HS-27A (cell line): ENCODE results near the gene SYNE2.

ENCODE experiments used
- DNase-seq: peaks from one replicate; pipeline ENCODE4 v3.0.0-alpha.2; 2012; ENCODE audit warnings: low read depth, missing footprints

The SYNE2 gene

DNA sequence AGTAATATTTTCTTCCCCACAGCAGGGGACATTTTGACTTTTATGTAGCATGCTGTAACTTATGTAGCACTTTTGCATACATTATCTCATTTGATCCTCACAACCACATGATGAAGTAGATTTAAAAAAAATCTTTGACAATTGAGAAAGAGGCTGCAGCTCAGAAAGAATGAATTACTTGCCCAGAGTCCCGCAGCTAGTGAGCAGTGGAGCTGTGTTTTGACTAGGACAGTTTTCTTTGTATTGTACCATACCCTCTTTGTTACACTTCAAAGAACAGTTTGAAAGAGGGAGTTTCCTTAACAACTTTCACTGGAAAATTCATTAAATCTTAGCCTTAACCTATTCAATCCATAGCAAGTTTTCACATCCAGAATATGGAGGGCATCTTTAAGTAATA, 58.6 kb downstream of the SYNE2 start:
- no peak for DNase-seq

DNA sequence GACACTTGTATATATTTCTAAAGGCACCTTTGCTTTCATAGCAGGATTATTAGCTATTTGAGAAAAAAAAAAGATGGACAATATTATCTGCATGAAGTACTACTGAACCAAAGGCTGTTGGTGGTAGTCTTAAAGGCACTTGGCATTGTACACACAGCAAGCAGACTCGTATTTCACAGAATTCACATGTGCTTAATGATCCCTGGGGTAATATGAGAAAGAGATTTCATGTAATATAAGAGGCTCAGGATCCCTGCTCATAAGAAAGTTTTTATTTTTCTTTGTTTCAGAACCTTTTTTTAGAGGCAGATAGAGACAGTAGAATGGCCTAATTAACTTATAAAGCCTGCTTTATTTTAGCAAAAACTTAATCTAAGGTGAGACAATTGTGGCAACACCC, 59.5 kb downstream of the SYNE2 start:
- no peak for DNase-seq

DNA sequence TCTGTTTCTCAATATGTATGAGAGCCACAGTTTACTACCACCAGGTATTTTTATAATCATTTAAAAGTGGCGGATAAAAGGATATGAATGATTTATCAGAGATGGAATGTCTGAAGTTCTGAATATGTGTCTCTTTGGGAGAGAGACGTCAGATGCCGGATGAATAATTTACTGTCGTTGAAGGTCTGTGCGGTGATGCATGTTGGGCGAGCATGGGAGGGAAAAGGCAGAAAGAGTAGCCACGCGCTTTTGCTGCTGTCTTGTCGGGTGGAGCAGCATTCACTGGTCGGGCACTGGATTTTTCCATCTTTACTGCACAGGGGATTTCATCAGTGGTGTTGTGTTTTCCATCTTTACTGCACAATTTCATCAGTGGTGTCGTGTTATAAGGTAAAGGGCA, 65.6 kb downstream of the SYNE2 start:
- DNase-seq, result no peak

DNA sequence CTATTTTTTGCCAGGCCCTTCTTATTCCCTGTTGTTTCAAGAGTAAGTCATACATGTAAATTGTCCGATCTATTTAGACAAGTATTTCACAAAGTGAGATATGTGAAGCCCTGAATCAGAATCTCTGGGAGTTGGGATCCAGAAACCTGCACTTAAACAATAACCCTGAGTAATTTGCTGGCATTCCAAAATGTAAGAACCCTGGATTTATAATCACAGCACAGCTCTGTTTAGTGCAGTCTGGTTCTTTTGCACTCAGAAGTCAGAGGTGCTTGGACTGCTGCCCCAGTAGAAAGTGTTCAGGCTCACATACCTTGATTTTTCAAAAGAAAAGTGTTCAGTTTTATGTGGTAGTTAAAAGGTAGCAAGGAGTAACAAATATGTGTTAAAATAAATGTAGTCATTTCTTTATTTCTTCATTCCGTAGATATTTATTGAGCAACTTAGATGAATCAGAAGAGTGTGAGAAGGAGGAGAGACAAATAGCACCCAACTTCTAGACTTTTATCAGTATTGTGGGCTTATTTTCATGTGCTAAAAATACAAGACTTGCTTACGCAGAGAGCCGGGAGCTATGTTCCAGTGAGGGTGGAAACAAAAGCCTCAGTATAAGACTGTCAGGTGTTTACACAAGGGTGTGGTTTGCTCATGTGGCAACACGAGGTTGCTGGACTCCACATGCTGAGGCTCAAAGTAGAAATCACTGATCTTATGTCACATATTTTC, 70.1 kb downstream of the SYNE2 start:
- no peak for DNase-seq

DNA sequence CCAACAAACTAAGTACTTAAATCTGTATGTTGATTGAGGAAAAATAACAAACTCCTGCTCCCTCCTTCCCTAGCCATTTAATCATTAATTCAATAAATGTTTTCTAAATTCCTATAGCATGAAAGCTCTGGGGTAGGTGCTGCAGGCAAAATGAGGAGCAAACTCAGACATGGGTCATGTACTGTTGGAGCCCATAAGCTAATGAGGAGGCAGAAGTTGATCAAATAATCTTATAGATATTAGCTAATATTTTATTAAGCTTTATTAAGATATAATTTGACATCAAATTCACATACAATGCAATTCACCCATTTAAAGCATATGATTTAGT, 70.6 kb downstream of the SYNE2 start:
- no peak for DNase-seq

DNA sequence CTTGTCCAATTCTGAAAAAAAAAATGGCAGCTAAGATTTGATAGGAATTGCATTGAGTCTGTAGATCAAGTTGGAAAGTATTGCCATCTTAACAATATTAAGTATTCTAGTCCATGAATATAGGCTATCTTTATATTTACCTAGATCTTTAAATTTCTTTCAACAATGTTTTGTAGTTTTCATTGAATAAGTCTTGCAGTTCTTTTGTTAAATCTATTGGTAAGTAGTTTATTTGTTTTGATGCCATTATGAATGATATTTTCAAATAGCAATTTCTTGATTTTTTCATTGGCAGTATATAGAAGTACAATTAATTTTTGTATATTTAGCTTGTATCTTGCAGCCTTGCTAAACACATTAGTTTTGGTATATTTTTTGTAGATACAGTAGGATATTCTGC, 71.6 kb downstream of the SYNE2 start:
- no peak for DNase-seq

DNA sequence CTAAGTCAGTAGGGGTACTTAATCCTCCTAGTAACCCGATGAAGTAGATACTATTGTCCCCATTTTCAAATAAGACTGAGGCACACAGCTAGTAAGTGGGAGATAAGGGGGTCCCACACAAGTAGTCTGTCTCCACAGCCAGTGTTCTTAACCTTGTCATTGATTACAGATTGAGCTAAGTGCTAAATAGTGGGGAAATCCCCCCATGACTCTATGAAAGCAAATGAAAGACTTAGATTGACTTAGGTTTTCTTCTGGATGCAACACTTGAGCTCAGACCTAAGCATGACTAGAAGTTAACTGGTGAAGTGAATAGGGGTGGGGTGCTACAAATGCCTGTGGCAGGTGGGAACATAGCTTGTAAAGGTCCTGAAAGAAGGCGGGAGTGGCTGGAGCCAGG, 73.8 kb downstream of the SYNE2 start:
- no peak for DNase-seq

DNA sequence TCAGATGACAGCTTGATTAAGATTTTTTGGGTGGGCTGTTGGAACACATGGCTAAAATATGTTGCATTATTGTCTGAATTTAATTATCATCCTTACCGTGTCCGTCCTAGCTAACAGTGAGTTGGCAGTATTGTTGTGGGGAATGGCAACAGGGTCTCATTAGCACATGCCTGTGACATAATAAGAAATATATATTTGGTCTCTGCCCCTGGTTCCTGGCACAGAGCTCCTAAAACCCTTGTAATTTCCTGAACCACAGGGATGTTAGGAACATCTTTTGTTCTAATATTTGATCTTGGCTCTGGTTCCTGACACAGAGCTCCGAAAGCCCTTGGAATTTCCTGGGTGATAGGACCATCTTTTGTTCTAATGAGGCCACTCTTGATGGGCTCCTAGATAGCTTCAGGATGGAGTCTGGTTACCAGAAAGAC, 76.0 kb downstream of the SYNE2 start:
- DNase-seq, result no peak

DNA sequence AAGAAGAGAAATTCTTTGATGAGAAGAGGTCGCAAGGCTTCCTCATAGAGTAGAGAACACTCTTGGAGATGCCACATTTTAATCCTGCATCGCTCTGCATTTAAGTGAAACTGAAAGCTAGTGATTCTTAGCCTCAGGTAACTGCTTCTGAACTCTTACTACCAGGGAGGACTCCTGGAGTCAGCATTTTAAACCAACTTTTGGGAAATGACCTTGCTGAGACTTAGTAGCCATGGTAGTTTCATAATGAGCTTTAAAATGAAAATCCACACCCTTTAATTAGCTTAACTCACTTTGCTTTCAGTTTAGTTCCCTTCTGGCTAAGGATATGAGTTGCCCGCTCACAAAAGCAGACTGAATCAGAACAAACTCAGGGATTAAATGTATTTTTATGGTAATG, 80.3 kb downstream of the SYNE2 start:
- no peak for DNase-seq

DNA sequence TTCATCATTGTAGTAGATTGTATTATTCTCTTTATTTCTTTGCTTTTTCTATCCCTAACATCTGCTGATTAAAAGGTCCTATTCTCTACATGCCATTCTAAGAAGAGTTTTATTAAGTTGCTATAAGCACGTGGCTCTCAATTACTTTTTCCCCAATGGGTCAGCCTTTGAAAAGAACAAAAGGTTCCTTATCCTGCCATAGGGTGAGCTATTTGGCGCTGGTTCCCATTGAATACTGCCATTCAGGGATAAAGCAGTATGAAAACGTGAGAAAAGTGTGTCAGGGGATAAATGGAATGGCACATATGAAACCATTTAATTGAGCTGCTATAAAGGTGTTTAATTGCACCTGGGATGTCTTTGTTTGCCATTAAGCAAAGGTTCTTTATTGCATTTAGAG, 80.9 kb downstream of the SYNE2 start:
- DNase-seq, result no peak

DNA sequence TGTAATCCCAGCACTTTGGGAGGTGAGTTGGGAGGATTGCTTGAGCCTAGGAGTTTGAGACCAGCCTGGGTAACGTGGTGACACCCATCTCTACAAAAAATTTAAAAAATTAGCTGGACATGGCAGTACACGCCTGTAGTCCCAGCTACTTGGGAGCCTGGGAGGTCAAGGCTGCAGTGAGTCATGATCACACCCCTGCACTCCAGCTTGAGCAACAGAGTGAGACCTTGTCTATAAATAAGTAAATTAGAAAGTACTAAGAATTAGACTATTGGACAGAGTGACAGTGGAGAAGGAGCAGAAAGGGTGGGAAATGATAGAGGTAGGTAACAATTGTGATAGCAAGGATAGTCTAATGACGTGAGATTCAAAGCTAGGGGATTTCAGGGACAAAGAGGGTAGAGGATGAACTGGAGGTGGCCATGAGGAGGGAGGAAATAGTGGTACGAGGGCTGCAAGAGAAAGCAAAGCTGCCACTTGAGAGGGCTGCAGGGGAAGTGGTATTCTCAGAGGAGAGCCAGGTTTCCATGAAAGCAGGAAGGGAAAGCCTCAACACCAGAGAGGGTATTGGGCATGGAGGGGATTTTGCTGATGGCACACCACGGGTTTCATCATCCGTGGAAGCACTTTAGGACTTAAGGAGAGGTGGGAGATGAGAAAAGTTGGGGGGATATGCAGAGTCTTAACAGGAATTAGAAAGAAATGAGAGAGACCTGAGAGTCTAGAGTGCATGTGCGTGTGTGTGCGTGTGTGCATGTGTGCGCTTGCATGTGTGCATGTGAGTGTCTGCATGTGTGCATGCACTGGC, 85.6 kb downstream of the SYNE2 start:
- DNase-seq, result no peak

DNA sequence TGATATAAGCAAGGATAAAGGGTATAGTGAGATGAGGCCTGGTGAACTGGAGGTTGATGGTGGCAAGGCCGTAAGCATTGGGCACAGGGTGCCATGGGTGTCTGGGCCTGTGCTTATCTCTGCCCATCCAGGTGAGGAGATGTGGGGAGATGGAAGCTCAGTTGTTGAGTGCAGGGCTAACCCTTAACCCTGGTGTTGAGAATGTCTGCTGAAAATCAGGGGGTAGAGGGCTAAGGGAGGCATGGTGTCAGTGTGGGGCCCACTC, 86.1 kb downstream of the SYNE2 start:
- DNase-seq, result no peak

DNA sequence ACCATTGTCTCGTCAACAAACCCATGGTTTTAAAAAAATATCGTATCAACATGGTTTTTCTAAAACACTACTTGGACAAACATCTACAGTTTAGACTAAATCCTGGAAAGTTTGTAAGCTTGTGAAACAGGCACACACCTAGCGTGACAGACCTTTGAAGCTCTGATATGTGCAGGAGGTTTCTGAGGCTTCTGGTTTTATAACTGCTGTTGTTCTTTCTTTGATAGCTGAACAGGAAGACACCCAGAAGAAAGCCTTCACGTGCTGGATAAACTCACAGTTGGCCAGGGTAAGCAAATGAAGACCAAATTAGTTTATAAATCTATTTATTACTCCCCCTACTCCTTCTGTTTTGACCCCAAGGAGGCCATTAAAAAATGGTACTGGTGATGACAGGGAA, 87.6 kb downstream of the SYNE2 start:
- no peak for DNase-seq

DNA sequence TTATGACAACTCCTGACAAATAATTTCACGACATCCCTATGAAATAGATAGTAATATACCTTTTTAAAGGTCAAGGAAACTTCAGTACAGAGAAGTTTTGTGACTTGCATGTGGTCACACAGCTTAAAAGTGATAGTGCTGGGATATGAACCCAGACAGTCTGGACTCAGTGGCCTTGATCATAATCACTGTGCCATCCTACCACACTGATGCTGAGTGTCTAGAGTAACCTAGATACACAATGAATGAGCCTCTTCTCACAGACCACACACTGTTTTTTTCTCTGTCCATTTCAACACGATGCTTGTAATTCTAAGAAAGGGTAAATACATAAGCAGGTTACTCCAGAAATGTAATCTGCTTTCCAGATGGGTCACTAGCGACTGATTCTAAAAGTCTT, 88.2 kb downstream of the SYNE2 start:
- DNase-seq, result no peak

DNA sequence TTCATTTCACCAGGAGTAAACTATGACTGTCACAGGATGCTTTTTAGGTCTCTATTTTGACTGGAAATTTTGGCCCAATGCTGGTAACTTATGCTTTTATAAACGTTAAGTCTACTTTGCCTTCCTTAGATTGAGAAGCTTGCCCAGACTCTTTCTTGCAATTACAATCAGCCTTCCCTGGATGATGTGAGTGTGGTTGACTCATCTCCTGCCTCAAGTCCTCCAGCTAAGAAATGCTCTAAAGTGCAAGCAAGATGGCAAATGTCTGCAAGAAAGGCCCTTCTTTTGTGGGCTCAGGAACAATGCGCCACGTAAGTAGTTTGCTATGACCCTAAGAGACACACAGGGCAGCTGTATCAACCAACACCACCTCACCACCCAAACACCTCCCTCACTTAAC, 96.9 kb downstream of the SYNE2 start:
- no peak for DNase-seq

DNA sequence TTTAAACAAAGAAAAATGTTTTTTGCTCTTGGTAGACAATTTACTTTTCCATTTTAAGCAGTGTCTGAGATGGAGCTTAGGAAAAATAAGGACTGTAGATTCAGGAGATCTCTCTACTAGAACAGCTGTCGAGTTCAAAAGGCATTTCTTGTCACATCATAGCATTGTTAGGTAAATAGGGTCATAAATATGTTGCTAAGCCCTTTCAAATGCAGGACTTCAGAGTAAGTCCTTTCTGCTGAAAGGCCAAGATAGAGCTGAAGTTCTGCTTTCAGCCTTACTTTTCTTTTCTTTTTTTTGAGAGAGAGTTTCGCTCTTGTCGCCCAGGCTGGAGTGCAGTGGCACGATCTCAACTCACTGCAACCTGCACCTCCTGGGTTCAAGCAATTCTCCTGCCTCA, 98.2 kb downstream of the SYNE2 start:
- DNase-seq, result no peak

DNA sequence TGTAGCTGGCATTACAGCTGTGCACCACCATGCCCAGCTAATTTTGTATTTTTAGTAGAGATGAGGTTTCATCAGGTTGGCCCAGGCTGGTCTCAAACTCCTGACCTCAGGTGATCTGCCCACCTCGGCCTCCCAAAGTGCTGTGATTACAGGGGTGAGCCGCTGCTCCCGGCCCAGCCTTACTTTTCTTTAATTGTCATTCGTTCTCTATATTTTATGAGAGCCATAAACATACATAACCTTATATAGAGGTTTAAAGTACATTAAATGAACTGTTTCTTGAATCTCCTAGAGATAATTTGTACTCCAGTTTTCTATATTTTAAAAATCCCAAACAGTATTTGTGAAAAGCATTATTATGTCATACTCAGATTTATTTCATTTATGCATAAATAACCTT, 98.6 kb downstream of the SYNE2 start:
- no peak for DNase-seq

DNA sequence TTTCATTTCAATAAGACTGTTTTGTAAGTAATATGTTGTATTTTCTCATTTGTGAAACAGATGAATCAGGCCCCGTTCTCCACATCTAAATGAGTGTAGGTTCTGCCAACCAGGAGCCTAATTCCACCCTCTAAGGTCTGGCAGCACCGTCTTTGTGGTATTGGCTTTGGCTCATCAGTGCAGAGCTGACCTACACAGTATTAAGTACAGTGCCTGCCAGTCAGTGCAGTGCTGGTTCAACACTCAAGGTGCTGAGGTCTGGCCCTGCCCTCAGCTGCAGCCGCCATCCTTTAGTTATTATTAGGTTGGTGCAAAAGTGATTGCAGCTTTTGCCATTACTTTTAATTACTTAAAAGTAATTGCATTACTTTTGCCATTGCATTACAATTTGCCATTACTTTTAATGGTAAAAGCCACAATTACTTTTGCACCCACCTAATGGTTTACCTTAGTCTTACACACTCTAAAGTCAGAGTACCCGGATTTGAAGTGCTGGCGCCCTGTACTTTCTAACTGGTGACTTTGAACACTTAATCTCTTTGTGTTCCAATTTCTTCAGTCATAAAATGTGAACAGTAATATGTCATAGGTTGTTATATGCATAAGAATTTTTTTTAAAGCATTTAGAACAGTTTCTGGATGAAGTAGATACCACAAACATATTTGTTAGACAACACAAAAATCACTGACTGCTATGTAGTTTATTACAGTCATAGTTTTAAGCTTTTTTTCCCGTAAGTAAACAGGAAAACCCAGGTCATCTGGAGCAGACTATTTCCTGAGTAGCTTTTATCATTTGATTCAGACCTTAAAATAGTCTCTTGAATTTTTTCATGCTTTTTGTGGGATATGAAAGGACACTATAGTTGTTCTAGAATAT, 99.5 kb downstream of the SYNE2 start:
- no peak for DNase-seq

DNA sequence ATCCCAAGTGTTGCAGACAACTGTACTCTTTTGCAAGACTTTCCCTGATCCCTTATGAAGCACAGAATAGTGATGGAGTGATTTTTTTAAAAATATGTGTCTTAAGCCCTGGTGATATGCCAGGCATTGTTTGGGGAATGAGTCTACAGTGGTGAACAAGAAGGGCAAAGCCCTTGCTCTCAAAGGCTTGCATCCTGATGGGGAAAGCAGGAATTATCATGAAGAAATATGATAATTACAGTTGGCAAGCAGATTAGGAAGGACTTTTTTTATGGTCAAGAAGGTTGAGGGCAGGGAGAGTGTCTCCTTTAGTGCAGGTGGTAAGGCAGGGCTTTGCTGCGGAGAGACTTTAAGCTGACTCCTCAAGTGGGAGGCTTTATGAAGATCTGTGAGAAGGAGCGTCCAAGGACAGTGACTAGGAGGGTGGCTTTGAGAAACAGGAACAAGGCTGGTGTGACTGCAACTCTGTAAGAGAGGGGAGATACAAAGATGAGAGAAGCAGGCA, 100.2 kb downstream of the SYNE2 start:
- DNase-seq, result no peak

DNA sequence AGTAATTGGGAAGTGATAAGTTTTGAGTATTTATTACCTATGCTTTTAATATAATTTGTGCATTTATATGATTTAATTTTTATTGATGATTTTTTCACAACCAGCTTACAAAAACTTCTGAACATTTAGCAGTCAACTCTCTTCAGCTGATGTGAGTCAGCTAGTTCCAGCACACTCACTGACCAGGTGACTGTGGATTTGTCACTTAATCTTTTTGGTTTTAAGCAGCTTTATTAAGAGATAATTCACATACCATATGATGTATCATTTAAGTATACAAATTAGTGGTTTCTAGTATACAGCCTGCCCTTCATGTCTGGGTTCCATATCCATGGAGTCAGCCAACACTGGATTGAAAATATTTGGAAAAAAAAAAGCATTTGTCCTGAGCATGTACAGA, 103.5 kb downstream of the SYNE2 start:
- DNase-seq, result no peak

DNA sequence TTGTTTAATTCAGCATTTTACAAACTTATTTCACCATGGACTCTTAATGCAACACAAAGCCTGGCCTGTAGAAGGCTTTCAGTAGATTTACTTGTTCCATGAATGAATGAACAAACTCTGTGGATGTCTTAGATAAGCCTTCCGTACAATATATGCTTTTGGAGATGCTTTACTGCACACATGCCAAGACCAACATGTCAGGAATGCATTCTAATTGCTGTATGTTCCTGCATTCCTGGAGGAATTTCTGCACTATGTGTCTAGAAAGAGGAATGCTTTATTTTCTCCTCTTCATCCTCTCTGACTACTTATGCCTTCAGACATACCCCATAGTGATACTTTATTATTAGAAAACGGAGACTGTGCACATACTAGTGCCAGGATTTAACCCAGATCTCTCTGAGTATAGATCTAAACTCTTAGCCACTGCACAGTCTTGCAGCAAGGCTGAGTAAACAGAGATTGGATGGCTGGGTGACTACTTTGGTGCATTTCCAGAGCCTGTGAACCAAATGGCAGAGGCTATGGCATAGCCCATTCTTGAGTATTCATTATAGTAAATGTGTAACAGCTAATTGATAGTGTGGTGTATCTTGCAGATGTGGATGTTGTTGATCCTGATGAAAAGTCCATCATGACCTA, 108.2 kb downstream of the SYNE2 start:
- DNase-seq, result peak; percentile 27

DNA sequence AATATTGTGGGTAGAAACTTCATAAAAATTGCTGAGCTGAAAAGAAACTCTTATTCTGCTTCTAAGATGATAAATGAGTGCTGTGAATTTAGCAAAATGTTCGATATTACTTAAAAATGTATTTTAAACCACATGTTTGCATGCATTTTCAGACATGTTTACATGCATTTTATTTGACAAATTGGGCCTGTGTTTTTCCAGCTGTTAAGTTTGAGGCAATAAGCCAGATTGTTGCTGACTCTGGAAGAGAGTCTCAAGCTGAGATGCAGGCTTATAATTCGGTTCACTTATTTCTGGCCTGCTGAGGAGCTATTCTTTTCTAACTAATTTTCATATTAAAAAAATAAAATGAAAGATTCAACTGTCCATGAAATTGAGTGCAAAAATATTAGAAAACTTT, 110.1 kb downstream of the SYNE2 start:
- no peak for DNase-seq

DNA sequence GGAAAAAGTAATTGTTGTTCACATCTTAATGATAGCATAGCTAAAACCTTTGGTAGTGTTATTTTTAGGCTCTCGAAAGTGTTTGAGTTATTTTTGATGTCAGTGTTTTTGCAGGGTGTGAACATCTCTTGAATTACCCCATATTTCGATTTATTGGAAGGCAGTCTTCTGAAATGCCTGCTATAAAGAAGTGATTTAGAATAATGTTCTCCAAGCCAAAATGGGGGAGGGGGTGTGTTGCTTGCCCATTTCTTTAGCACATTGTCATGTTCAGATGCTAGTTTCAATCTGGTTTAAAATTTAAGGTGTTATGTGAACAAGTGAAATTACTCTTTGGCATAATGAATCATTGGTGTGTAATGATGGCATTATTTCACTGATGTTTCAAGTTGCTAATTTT, 110.6 kb downstream of the SYNE2 start:
- DNase-seq, result no peak
